Body of pancreas (tissue), 4 donors: Measurements from ENCODE around the gene THTPA. TPM values are rescaled to one million over a fixed set of nuclear protein-coding genes. Genes with fewer than 3 reads are reported as not detected.
"Not testable (repeated sequence)": the region's sequence is repeated elsewhere in the genome, so short reads cannot be mapped to it uniquely, and the experiment has no call there.

Experiments used
- ATAC-seq: fragments of 150-250 bp; one replicate; pipeline ENCODE4 v1.9.1; 2016
- DNase-seq, 4 donors: peaks; one replicate each; pipeline ENCODE4 v3.0.0-alpha.2; 2019
- H3K27ac ChIP-seq, 4 donors: fragments of 200-600 bp; sonication (generic); 1 replicate in 3 of 4; 2 replicates in 1 of 4; pipeline versions ENCODE4 v1.5.1 to v1.6.1; 2016 to 2019; ENCODE audit warnings: mild to moderate bottlenecking in 1 of 4, mixed read lengths in 1 of 4, moderate library complexity in 1 of 4
- H3K27me3 ChIP-seq, 2 donors: fragments of 200-600 bp; sonication (generic); one replicate each; pipeline ENCODE4 v1.6.0; 2016; ENCODE audit warnings: mild to moderate bottlenecking in 1 of 2
- H3K36me3 ChIP-seq, 2 donors: fragments of 200-600 bp; sonication (generic); replicated peaks in 1 of 2; 2 replicates each; pipeline ENCODE4 v1.5.1; 2016; ENCODE audit warnings: low read depth in 2 of 2; ENCODE audit not compliant: insufficient read depth in 1 of 2
- H3K4me1 ChIP-seq: fragments of 200-600 bp; sonication (generic); one replicate; pipeline ENCODE4 v1.6.0; 2016
- H3K4me3 ChIP-seq, 2 donors: fragments of 200-600 bp; sonication (generic); 1 replicate in 1 of 2; 2 replicates in 1 of 2; pipeline ENCODE4 v1.5.1; 2016 to 2019
- H3K9me3 ChIP-seq, 3 donors: fragments of 200-600 bp; sonication (generic); 1 replicate in 2 of 3; 2 replicates in 1 of 3; pipeline ENCODE4 v1.5.1; 2016
- CTCF ChIP-seq, 7 experiments: fragments of 450-650 bp in 4 of 7; fragments of 200-600 bp in 3 of 7; sonication (generic) in 3 of 7; IDR thresholded peaks; one replicate each; pipeline ENCODE4 v1.5.1; 2016 to 2019; ENCODE audit warnings: antibody characterized with exemption in 7 of 7
- POLR2A ChIP-seq, 3 donors: fragments of 450-650 bp; IDR thresholded peaks; one replicate each; pipeline ENCODE4 v1.6.1; 2016; ENCODE audit warnings: antibody characterized with exemption in 3 of 3, mild to moderate bottlenecking in 2 of 3
- WGBS, 2 donors: methylation state at CpG; one replicate each; pipeline ENCODE4 v1.1.5; 2017; 5-methylcytosine and 5-hydroxymethylcytosine counted together
- intact Hi-C: fragments of 100-400 bp; cut with DNase I; formaldehyde crosslinking; loops from one replicate; pipeline ENCODE4 v1.15.1; 2023
- total RNA-seq, 2 donors: library from RNA; depleted of rRNA; stranded (reverse); fragments of >200 nt; gene quantifications; one replicate each; pipeline ENCODE4 v1.1.0, GENCODE V29; 2016

THTPA gene
- total RNA-seq, 2 donors from 2014 or later, result 11.7 to 43.2 TPM

- Histone ChIP-seq H3K36me3 (no peaks in the 10 kb centered on the region), H3K4me1 (peaks cover 65% of the 10 kb centered on the region), H3K9me3 (no peaks in the 10 kb centered on the region), H3K27ac (no peak overlapping the region), H3K4me3 (no peak overlapping the region), H3K27me3 (no peaks in the 10 kb centered on the region)
- 51 to 73% methylated on average over 2 of the region's 2 CpGs for WGBS, 2 donors
- DNase-seq, result no peak
- TF ChIP-seq POLR2A (IDR thresholded peaks at IDR 0.05) (no peak), CTCF (IDR thresholded peaks at IDR 0.05) (no peak)
- no peak for ATAC-seq
- intact Hi-C loops, result no loop called here
Observed at GRCh38 chr14:23604148-23604547, 48.1 kb downstream of the THTPA start.

GRCh38 chr14:23604675-23605170 lies 48.7 kb downstream of the THTPA start:
- H3K9me3 ChIP-seq, result no peaks in the 10 kb centered on the region
- TF ChIP-seq CTCF (IDR thresholded peaks at IDR 0.05) (no peak), POLR2A (IDR thresholded peaks at IDR 0.05) (no peak)
- no peaks in the 10 kb centered on the region for H3K27me3 ChIP-seq
- 74 to 75% methylated on average over 3 of the region's 3 CpGs for WGBS, 2 donors
- peaks cover 70% of the 10 kb centered on the region for H3K4me1 ChIP-seq
- intact Hi-C loops, result no loop called here
- no peak overlapping the region for H3K4me3 ChIP-seq
- ATAC-seq (no peak), DNase-seq (no peak)
- no peaks in the 10 kb centered on the region for H3K36me3 ChIP-seq
- H3K27ac ChIP-seq, result no peak overlapping the region

DNA sequence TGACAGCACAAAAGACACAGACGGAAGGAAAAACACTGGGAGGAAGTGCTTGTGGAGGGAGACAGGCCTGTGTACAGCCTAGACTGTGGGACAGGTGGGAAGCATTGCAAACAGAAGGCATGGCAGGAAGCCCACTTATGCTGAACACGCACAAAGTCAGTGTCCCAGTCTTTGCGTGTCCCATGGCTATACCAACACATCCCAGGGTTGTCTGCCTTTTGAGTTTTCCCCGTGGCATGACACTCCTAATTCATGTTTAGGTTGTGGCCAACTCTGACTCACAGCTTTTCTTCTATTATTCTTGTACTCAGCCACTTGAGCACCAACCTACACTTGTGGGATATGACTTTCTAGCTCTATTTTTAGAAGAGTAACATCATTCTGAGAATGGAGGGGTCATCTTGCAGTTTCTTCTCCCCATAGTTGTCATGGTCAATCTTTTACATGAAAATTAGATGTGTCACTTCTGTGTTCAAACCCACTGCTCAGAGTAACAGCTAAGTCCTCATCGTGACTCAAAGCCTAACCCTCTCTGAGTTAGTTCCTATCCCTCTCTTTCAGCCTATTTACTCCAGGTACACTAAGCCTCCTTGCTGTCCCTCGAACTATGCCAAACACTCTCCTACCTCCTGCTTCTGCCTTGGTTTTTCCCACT lies 50.0 kb downstream of the THTPA start:
- Histone ChIP-seq H3K4me3 (no peak overlapping the region), H3K27me3 (no peaks in the 10 kb centered on the region), H3K36me3 (no peaks in the 10 kb centered on the region), H3K4me1 (peaks cover 84% of the 10 kb centered on the region), H3K27ac (peak overlapping the region in 2 of 4 donors; percentile 39 to 41), H3K9me3 (no peaks in the 10 kb centered on the region)
- intact Hi-C loops, result no loop called here
- DNase-seq, result no peak
- no peak for TF ChIP-seq POLR2A (IDR thresholded peaks at IDR 0.05)
- TF ChIP-seq CTCF (IDR thresholded peaks at IDR 0.05), result no peak
- ATAC-seq, result no peak
- whole genome bisulfite sequencing, 2 donors, result 61 to 66% methylated on average over 6 of the region's 6 CpGs

GRCh38 chr14:23608454-23608853 lies 52.4 kb downstream of the THTPA start:
- Histone ChIP-seq H3K4me3 (no peak overlapping the region), H3K4me1 (peaks cover 87% of the 10 kb centered on the region), H3K27ac (peak overlapping the region; percentile 47 to 91 (median 75)), H3K27me3 (no peaks in the 10 kb centered on the region), H3K9me3 (no peaks in the 10 kb centered on the region), H3K36me3 (no peaks in the 10 kb centered on the region)
- DNase-seq (peak; percentile 89 to 95 (median 92)), ATAC-seq (peak; percentile 87)
- intact Hi-C loops, result no loop called here
- TF ChIP-seq POLR2A (IDR thresholded peaks at IDR 0.05) (no peak), CTCF (IDR thresholded peaks at IDR 0.05) (no peak)
- 0% methylated on average over 1 of the region's 1 CpG for WGBS, 2 donors

DNA sequence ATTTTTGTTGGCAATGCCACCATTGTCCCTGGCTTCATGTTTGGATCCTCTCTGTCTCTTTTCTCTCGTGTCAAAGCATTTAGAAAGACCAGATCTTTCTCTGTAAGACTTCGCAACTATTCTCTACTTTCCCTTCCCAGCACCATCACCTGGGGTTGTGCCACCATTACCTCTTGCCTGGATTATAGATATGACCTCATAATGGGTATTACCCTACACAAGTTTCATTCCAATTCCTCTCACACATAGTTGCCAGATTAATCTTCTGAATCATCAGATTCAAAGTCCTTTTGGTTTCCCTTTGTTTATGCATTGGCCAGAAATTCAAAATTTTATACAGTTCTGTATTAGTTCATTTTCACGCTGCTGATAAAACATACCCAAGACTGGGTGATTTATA lies 52.9 kb downstream of the THTPA start:
- H3K27me3 ChIP-seq, result no peaks in the 10 kb centered on the region
- no peaks in the 10 kb centered on the region for H3K9me3 ChIP-seq
- H3K36me3 ChIP-seq, result no peaks in the 10 kb centered on the region
- no peak overlapping the region for H3K4me3 ChIP-seq
- no peak for DNase-seq
- no peak for ATAC-seq
- intact Hi-C loops, result no loop called here
- H3K4me1 ChIP-seq, result peaks cover 93% of the 10 kb centered on the region
- peak overlapping the region in 3 of 4 donors; percentile 73 to 91 (median 77) for H3K27ac ChIP-seq
- TF ChIP-seq POLR2A (IDR thresholded peaks at IDR 0.05), result no peak
- TF ChIP-seq CTCF (IDR thresholded peaks at IDR 0.05), result no peak
- WGBS, 2 donors, result 82 to 91% methylated on average over 3 of the region's 3 CpGs

GRCh38 chr14:23609411-23610089 lies 53.5 kb downstream of the THTPA start:
- H3K36me3 ChIP-seq, H3K9me3 ChIP-seq, H3K4me3 ChIP-seq, intact Hi-C loops, H3K27me3 ChIP-seq: not testable (repeated sequence)
- DNase-seq, result peak in 2 of 4 donors; percentile 25 to 60
- H3K27ac ChIP-seq, result peak overlapping the region in 3 of 4 donors; percentile 73 to 91 (median 77)
- H3K4me1 ChIP-seq, result peaks cover 98% of the 10 kb centered on the region
- 36 to 45% methylated on average over 7 of the region's 7 CpGs for WGBS, 2 donors
- peak; percentile 25 for ATAC-seq
